ENCODE measurements around the gene GNG5. TPM values are rescaled to one million over a fixed set of nuclear protein-coding genes. Genes with fewer than 3 reads are reported as not detected.

GNG5 gene
- total RNA-seq, 1 experiment from 2014 or later: 108 TPM

GRCh38 chr1:84504580-84505492, 1.5 kb downstream of the GNG5 start:
- ChIA-PET CTCF (interaction anchor here (1.0 to 2.0 kb wide), 6 partner anchors 71 to 440 kb away, joined by 3 to 12 read pairs (median 3); no protein-coding TSS in a partner anchor), POLR2A (interaction anchor here (1.7 kb wide), 1 partner anchor 68 kb away, joined by 5 read pairs; no protein-coding TSS in a partner anchor)
- Mint-ChIP-seq H3K36me3 (peaks cover 7% of the 10 kb centered on the region), H3K9me3 (peaks cover 11% of the 10 kb centered on the region), H3K27ac (peak overlapping the region; percentile 99), H3K4me3 (peak overlapping the region; percentile 100), H3K27me3 (ENCODE audit: low read depth) (no peaks in the 10 kb centered on the region; the same call in 1 of the 2 replicates), H3K4me1 (peaks cover 49% of the 10 kb centered on the region)
- no peak for TF ChIP-seq AR (CRISPR knock-in tag; IDR thresholded peaks at IDR 0.05)
- no peak for TF ChIP-seq MYBL2 (CRISPR knock-in tag; IDR thresholded peaks at IDR 0.05)
- TF ChIP-seq GABPB1 (CRISPR knock-in tag; IDR thresholded peaks at IDR 0.05): peak; percentile 96
- ATAC-seq: no peak
- DNase-seq (ENCODE audit: low spot score): no peak

GRCh38 chr1:84502927-84503326, 3.5 kb downstream of the GNG5 start:
- Mint-ChIP-seq H3K4me1 (peaks cover 52% of the 10 kb centered on the region), H3K27me3 (ENCODE audit: low read depth) (no peaks in the 10 kb centered on the region; the same call in 1 of the 2 replicates), H3K4me3 (no peak overlapping the region), H3K27ac (no peak overlapping the region), H3K36me3 (peaks cover 13% of the 10 kb centered on the region), H3K9me3 (no peaks in the 10 kb centered on the region)
- no peak for ATAC-seq
- TF ChIP-seq SP1 (CRISPR knock-in tag; conservative IDR thresholded peaks at IDR 0.05) (no peak), ZNF219 (CRISPR knock-in tag; IDR thresholded peaks at IDR 0.05; ENCODE audit: borderline replicate concordance) (no peak), NR2C2 (CRISPR knock-in tag; IDR thresholded peaks at IDR 0.05) (no peak), PRRX2 (CRISPR knock-in tag; IDR thresholded peaks at IDR 0.05) (no peak), KAT7 (CRISPR knock-in tag; IDR thresholded peaks at IDR 0.05; ENCODE audit: borderline replicate concordance) (no peak), TP53 (CRISPR knock-in tag; IDR thresholded peaks at IDR 0.05) (no peak), AR (CRISPR knock-in tag; IDR thresholded peaks at IDR 0.05) (no peak), SMAD4 (CRISPR knock-in tag; IDR thresholded peaks at IDR 0.05) (no peak), OVOL2 (CRISPR knock-in tag; IDR thresholded peaks at IDR 0.05; ENCODE audit: borderline replicate concordance) (no peak), ZMAT4 (CRISPR knock-in tag; IDR thresholded peaks at IDR 0.05) (no peak), ZNF138 (CRISPR knock-in tag; conservative IDR thresholded peaks at IDR 0.05) (no peak)
- ChIA-PET CTCF (no interaction called here), POLR2A (no interaction called here)
- no peak for DNase-seq (ENCODE audit: low spot score)

GRCh38 chr1:84497631-84498275, 8.6 kb downstream of the GNG5 start:
- no peak for ATAC-seq
- POLR2A ChIA-PET: no interaction called here
- DNase-seq (ENCODE audit: low spot score): no peak
- Mint-ChIP-seq H3K27ac (no peak overlapping the region), H3K4me1 (peaks cover 26% of the 10 kb centered on the region), H3K9me3 (no peaks in the 10 kb centered on the region), H3K36me3 (peaks cover 39% of the 10 kb centered on the region), H3K27me3 (ENCODE audit: low read depth) (no peaks in the 10 kb centered on the region), H3K4me3 (no peak overlapping the region)
- CTCF ChIA-PET: interaction anchor here (1.0 kb wide), 1 partner anchor 274 kb away, joined by 4 read pairs; no protein-coding TSS in a partner anchor
- TF ChIP-seq NR1H2 (CRISPR knock-in tag; IDR thresholded peaks at IDR 0.05): no peak
- TF ChIP-seq RORB (CRISPR knock-in tag; IDR thresholded peaks at IDR 0.05): no peak
- no peak for TF ChIP-seq JUN (CRISPR knock-in tag; IDR thresholded peaks at IDR 0.05)
- TF ChIP-seq EMX1 (CRISPR knock-in tag; IDR thresholded peaks at IDR 0.05): no peak
- TF ChIP-seq ARID4B (CRISPR knock-in tag; IDR thresholded peaks at IDR 0.05; ENCODE audit: borderline replicate concordance): no peak
